HG02852 (cell line): ENCODE measurements around the gene HTR3A.

Experiments used
- ATAC-seq: cut with Tn5 transposase; IDR thresholded peaks from one replicate; pipeline ENCODE4 v1.9.1; 2021; ENCODE audit warnings: mild to moderate bottlenecking, moderate library complexity; ENCODE audit not compliant: unreplicated experiment

HTR3A gene

DNA sequence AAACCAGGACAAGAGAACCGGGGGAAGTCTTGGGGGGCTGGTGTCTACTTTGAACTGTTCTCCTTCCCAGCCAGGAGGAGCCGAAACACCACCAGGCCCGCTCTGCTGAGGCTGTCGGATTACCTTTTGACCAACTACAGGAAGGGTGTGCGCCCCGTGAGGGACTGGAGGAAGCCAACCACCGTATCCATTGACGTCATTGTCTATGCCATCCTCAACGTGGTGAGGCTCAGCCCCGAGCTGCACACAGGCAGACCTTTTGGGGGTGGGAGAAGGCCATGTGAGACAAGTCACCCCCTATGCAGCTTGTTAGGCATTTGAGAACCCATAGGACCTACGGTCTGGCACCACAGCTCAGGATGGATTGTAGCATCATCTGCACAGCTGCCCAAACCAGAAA, 2.8 kb downstream of the HTR3A start:
- no peak for ATAC-seq

DNA sequence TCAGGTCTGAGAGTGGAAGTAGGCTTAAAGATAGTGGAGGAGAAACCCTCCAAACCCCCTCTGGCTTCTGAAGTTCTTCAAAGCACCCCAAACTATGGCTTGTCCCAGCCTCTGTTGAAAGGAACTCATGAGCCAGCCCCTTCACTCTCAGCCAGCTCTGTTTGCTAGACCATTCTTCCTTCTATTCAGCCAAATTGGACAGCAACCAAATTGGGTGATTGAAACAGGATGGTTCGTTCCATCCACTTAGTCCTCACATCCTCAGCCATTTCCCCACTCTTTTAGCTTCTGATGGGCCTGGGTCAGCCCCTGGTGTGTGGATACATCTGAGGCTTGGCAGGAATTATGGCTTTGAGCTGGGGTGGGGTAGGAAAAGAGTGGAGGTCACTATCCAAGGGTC, 4.5 kb downstream of the HTR3A start:
- ATAC-seq: no peak

GRCh38 chr11:113980785-113981184, 5.9 kb downstream of the HTR3A start:
- ATAC-seq: no peak

DNA sequence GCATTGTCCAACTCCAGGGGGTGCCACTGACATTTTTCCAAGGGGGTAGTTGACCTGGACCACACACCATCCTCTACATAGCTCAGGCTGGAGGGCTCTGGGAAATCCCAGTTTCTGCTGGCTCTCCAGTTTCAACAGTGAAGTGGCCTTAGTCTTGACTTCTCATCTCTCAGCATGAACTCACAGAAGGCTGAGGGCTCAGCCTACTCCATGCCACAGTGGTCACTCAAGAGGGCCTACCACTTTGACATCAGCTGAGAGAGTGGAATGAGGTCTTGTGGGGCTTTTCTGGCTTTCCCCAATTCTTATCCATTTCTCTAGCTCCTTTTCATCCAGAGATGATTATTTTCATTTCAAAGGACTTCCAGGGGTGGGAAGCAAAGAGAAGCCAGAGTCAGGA, 7.4 kb downstream of the HTR3A start:
- no peak for ATAC-seq

DNA sequence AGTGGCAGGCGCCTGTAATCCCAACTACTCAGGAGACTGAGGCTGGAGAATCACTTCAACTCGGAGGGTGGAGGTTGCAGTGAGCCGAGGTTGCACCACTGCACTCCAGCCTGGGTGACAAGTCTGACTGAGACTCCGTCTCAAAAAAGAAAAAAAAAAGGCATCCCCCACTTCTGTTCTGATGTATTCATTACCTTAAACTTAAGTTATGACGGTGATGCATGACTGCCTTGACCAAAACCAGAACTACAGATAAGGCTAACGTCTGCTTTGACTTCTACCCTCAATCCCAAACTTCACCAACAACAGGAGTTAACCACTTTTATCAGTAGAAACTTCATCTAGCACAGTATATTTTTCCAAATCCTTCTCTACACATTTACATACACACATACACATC, 9.9 kb downstream of the HTR3A start:
- no peak for ATAC-seq

GRCh38 chr11:113985906-113986305, 11.0 kb downstream of the HTR3A start:
- ATAC-seq: no peak

- no peak for ATAC-seq
Measured at GRCh38 chr11:113986351-113987140, 11.6 kb downstream of the HTR3A start.

DNA sequence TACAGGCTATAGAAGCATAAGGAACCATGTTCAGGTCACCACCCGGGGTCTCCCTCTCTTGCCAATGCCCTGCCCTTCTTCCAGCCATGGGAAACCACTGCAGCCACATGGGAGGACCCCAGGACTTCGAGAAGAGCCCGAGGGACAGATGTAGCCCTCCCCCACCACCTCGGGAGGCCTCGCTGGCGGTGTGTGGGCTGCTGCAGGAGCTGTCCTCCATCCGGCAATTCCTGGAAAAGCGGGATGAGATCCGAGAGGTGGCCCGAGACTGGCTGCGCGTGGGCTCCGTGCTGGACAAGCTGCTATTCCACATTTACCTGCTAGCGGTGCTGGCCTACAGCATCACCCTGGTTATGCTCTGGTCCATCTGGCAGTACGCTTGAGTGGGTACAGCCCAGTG, 14.5 kb downstream of the HTR3A start:
- no peak for ATAC-seq

DNA sequence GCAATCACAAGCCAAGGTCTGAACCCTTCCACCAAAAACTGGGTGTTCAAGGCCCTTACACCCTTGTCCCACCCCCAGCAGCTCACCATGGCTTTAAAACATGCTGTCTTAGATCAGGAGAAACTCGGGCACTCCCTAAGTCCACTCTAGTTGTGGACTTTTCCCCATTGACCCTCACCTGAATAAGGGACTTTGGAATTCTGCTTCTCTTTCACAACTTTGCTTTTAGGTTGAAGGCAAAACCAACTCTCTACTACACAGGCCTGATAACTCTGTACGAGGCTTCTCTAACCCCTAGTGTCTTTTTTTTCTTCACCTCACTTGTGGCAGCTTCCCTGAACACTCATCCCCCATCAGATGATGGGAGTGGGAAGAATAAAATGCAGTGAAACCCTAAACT, 15.0 kb downstream of the HTR3A start:
- no peak for ATAC-seq

DNA sequence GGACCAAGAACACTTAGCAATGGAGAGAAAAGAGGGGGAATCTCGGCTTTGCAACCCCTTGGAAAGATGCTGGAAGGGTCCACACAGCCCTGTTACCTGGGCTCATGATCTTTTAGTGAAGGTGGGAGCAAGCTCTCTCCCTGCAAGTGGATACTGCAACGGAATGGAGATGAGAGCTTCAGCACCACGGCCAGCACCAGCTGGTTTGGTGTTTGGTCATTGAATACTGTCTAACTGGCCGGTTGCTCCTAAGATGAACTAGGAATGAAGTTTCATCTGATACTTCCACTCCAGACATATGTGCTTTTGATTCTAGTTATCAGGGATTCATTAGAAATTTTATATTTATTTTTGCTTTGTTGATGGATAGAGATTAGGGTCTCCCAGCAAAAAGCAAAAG, 16.3 kb downstream of the HTR3A start:
- no peak for ATAC-seq

GRCh38 chr11:113991718-113992458, 17.0 kb downstream of the HTR3A start:
- no peak for ATAC-seq

DNA sequence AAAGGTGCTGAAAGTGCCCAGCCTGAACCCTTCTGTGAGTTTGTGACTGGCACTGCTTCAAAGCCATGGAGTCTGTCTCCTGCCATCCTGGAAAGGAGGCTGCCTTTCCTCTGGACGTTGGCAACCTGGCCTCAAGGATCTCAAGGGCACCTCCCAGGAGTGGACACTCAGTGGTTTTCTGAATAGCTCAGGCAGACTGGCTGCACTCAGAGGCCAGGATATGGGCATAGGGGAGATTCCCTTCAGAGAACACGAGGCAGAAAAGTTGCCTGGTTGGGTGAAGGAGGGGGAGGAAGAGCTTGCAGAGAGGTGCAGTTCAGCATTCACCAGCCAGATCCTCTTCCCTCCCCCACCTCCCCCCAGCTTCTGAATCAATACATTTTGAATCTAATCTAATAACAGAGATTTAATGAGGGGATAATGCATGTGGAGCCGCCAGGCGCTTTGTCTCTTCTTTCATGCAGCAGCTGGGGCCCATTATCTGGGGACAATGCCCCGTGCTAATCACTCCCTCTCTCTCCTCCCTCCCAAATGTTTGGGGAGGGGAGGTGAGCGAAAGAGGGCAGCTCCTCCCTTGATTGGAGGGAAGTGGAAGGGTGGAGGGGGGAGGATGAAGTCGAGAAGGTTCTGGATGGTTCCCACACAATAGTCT, 17.7 kb downstream of the HTR3A start:
- no peak for ATAC-seq

DNA sequence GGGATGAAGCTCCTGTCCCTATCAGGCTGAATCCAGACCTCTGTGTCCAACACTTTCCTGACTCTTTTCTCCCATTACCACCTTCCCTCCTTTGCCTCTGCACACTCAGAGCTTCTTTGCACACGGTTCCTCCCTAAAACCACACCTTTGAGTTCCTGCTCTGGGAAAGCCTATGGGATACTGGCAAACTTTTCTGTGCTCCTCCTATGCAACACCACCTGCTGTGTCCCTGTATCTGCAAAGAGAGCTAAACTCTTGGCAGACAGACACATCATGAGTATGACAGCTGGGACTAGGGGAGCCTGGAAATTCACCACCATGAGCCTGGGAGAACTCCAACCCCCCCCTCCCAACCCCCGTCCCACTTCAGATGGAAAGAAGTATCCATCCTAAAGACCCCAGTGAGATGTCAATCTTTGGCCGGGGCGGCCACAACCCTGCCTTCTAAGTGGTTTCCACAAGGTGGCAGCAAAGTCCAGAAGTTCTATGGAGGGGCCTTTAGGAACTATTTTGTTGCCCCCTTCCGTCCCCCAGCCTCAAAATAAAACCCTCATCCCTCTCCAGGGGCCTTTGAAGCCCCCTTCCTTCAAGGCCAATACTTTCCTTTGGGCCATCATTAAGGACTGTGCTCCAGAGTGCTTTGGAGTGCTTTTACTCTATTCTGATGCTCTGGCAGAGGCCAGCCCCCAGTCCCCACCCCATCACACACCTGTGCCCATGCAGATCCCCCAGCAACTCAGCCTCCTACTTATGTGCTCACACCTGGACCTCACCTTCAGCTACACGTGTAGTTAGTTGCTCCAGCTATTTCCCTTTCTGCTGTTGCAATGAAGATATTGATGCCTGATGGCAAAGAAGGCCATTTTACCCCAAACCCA, 19.4 kb downstream of the HTR3A start:
- ATAC-seq: no peak

DNA sequence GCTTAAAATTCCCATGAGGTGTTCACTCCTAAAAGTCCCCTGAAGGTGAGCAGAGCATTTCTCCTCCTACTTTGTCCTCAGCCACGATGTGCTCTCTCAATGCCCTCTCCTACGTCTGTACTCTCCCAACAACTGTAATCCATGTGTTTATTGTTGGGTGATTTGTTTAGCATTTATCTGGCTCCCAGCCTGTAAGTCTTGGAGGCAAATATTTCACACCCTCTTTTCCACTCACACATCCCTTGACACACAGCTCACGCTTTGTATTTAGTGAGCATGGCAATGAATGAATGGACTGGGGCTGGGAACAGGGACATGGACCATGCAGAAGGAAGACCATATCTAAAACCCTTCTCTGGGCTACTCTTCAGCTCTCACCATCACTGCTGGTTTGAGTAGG, 22.6 kb downstream of the HTR3A start:
- ATAC-seq: no peak

- no peak for ATAC-seq
Measured at GRCh38 chr11:113998574-113998973, 23.7 kb downstream of the HTR3A start.

DNA sequence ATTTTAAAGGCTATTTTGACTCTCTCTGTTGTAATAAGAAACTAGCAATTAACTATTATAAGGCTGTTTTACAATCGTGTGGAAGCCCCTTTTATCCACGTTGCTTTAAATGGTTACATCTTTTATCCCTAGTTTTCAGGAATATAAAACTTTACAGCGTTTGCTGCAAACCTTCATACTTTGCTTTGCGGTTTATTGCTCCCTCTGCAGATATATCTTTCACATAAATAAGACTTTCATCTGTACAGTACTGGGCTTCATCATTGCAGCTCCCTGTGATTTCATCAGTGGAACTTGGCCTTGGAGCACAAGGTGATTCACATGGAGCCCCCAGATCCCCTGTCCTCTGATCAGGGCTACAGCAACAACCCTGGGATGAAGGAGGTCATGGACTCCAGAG, 25.6 kb downstream of the HTR3A start:
- no peak for ATAC-seq

GRCh38 chr11:114001416-114001815, 26.5 kb downstream of the HTR3A start:
- ATAC-seq: no peak

DNA sequence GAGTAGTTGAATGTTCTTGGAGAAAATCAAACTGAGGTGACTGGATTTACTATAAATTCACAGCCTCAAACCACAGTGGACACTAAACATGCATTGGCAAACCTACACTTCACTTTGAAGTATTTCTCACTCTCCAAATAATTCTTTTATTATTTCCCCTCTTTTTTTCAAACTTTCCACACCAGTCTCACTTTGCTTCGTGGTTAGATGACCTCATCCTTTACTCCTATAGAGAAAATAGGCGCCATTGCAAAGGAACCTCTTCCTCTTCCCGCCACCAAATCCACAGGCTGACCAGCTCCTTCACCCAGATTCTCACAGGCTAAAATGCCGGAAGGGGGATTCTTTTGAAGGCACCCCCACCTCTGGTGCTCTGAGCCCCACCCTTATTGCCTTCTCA, 33.4 kb downstream of the HTR3A start:
- no peak for ATAC-seq

DNA sequence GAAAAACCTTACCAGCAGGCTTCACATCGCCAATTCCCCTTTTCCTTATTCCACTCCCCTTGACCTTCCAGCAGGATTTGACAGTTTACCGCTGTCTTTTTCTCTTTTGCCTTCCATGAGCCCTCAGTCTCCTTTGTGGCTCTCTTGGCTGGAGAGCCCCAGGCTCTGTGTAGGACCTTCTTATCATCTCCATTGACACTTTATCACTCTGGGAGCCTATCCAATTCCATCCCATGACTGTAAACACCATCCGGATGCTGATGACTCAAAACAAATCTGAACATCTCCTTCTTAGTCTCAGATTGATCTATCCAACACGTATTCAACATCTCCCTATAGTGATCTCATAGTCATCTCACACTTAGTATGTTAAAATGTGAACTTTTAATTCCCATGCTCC, 36.0 kb downstream of the HTR3A start:
- no peak for ATAC-seq

GRCh38 chr11:114011443-114011842, 36.5 kb downstream of the HTR3A start:
- no peak for ATAC-seq

DNA sequence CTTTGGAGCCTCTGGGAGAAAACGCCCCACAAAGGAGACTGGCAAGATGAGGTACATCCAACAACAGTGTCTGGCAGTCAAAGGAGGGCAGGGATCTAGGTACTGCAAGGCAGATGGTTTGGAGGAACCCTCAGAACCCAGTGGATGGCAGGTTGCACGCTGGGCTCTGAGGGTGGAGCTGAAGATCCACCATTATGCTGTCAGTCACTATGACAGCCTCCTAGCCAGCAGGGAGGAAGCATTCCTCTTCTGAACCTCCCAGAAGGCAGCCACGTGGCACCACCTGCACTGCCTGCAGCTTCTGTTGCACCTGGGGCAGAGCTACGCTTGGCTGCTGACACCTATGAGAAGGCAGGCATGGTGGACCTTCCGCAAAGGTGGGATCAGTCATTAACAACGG, 40.2 kb downstream of the HTR3A start:
- ATAC-seq: no peak
